ENCODE measurements around the gene PHLPP1.
"Not testable (repeated sequence)": the region's sequence is repeated elsewhere in the genome, so short reads cannot be mapped to it uniquely, and the experiment has no call there.

Gene PHLPP1

DNA sequence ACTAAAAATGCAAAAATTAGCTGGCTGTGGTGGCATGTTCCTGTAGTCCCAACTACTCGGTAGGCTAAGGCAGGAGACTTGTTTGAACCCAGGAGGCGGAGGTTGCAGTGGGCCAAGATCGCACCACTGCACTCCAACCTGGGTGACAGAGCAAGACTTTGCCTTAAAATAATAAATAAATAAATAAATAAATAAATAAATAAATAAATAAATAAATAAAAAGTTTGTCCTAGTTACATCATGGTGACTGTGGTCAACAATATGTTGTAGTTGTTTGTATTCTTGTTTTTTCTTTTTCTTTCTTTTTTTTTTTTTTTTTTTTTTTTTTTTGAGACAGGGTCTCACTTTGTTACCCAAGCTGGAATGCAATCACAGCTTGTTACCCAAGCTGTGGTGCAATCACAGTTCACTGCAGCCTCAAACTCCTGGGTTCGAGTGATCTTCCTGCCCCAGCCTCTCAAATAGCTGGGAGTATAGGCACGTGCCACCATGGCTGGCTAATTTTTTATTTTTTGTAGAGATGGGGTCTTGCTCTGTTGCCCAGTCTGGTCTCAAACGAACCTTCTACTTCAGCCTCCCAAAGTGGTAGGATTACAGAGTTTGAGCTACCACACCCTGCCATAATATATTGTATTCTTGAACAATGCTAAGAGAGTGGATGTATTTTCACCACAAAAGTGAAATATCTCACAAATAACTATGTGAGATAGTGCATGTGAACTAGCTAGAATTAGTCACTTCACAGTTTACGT lies 185.0 kb downstream of the PHLPP1 start:
- DNase-seq = no peak

DNA sequence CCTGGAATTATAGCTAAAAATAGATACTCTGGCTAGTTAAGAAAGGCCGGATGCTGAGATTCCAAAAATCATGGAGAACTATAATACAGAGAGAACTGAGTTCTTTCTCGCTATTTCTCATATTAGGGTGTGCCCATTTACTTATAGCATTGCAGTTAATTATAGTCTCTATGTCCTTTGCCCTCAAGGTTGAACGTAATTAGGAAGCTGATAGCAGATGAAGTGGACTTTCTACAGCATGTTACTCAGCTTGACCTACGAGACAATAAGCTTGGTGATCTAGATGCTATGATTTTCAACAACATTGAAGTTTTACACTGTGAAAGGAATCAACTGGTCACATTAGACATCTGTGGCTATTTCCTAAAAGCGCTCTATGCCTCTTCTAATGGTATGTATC lies 187.4 kb downstream of the PHLPP1 start:
- no peak for DNase-seq

DNA sequence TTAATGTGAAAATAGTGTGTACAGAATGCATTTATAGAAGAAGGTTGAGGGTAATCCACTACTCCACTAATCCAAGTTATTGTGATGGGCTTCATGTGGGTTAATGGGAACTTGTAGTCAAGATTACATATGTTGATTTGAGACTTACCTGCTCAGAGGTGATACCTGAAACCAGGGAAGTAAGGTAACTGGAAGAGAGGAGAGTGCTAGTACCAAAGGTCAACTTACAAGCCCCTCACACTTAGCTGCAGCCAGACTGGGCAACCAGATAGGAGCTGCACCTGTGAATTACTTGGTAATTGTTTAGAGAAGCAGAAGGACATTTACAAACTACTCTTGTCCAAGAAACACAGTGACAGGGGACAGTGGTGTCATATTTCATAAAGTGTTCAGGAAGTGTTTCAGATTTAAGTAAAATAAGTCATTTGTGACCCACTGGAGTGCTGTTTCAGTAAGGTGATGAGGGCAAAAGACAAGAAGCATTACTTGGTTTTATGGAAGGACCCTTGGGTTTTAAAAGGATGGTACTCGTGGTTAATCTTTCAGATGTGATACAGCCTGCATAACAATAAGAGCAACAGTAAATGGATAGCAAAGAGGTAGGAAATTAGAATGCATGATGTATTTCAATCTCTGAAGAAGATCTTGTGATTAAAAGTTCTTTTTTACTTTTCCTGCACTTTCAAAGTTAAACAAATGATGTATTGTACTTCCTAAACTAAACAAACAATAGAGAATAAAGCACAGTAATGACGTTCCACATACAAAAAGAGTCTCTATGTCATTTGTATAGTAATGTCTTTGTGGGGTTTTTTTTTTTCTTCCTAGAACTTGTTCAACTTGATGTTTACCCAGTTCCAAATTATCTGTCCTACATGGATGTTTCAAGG lies 189.3 kb downstream of the PHLPP1 start:
- no peak for DNase-seq

- no peak for DNase-seq
Measured at GRCh38 chr18:62912885-62913284, 197.5 kb downstream of the PHLPP1 start.

- not testable (repeated sequence) for DNase-seq
Measured at GRCh38 chr18:62913824-62914223, 198.5 kb downstream of the PHLPP1 start.

GRCh38 chr18:62914871-62915392 lies 199.6 kb downstream of the PHLPP1 start:
- DNase-seq = no peak

DNA sequence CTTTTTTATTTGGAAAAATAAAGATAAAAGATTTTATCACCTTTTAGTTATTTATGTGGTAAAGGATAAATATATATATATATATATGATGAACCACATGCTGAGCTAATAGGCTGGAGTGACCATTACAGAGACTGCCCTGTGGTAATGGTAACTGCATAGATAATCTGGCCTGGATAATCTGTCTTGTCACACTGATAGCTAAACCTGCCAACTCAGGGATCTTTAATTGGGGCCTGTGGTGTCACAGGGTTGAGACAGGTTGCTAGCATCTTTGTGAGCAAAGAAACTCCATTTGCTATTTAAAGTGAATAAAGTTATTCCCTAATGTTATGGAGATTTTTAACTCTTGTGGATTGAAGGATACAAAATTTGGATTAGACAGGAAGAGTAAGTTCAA lies 203.0 kb downstream of the PHLPP1 start:
- DNase-seq = no peak

DNA sequence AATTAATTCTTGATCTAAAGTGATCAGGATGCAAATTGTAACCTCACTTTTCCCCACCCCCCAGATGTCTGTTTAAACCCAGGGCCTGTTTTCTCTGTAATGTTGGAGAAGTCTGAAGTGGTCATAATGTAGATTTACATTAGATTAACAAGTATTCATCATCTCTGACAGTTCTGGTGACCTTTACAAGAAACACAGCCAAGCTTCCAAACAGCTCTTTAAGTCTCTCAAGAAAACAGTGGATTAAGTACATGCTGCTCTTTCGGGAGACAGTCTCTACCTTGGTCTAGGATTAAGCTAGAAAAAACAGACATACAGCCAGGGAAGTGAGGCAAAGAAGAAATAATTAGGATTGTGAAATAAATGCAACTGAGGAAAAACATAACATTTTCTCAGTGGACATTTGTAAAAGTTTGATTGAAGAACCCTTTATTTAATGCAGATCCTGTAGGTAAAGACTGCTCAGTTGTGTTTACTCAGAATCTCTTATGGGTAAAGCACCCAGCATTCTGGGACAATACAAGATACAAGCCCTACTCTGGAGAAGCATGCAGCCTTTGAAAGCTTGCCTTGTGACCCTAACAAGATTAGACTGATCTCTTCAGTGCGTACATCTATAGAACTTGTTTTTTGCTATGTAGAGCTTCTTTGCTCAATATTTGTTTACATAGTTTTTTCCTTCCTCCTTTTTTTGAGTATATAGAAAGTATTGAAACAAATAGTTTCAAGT lies 203.9 kb downstream of the PHLPP1 start:
- DNase-seq = no peak

DNA sequence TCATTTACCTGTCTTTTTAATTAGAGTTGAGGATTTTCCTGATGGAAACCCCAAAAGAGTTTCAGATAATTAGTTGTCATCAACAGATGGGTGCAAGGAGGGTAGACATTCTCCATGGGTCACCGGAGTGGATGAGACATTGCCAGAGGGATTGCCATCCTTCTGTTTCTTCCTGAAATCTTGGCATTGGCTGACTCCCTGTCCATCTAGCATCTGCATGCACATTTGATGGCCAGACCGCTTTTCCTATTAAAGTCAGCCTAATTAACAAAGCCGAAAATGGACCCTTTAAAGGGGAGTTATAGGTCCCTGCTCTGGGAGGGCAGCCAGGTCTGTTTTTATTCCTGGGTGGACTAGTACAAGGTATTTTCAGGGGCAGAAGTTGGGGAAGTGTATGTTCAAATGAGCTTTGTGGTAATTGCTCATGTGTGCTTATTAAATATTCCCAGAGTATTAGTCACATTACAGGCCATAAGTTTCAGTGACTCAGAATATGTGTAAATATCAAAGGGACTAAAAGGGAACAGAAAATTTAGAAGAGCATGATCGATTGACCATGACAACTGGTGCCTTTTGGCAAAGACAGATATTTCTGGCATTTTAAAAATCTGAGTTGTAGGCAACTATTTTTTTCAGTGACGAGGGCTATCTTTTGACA lies 209.8 kb downstream of the PHLPP1 start:
- no peak for DNase-seq

GRCh38 chr18:62928326-62928725 lies 213.0 kb downstream of the PHLPP1 start:
- DNase-seq = no peak

DNA sequence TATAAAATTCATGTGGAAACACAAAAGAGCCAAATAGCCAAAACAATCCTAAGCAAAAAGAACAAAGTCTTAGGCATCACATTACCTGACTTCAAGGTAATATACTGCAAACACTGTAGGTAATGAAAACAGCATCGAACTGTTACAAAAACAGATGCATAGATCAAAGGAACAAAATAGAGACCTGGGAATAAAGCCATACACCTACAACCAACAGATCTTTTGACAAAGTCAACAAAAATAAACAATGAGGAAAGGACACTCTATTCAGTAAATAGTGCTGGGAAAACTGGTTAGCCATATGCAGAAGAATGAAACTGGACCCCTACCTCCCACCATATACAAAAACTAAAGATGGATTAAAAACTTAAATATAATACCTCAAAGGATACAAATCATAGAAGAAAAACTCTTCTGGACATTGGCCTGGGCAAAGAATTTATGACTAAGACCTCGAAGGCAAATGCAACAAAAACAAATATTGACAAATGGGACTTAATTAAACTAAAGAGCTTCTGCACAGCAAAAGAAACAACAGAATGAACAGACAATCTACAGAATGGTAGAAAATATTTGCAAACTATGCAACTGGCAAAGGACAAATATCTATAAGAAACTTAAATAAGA lies 218.0 kb downstream of the PHLPP1 start:
- no peak for DNase-seq

DNA sequence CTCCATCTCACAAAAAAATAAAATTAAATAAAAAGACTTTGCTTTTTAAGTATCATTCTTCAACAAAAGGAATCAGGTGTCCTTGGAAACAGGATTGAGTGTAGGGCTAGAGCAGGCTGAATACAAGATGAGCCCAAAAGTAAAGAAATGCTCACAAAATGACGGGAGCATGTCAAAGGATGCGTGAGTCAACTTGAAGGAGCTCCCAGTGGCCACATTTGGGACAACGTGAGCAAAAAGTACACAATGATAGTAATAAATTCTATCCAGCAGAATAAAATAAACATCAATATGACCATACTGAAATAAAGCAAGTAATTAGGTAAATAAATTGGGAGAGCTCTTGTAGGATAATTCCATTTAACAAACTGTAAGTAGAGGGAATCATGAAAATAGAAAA lies 220.7 kb downstream of the PHLPP1 start:
- DNase-seq = no peak

GRCh38 chr18:62937065-62937464 lies 221.7 kb downstream of the PHLPP1 start:
- DNase-seq = peak; percentile 5

DNA sequence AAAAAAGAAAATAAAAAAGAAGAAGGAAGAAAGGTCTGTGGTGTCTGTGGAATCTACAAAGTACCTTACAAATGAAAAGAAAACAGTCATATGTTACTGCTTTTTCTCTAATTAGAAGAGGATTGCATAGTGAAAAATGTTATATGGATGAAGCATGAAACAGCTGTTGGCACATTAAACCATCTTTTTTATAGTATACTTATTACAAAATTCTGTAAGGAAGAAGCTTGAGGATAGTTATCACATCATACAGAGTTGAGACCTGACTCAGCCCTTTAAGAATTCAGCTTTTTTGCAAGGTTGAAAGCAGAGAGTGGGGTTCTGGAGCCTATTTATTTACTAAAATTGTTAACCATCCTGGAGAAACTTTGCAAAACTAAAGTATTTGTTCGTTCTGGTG lies 222.7 kb downstream of the PHLPP1 start:
- peak; percentile 6 for DNase-seq

- no peak for DNase-seq
Measured at GRCh38 chr18:62938487-62938886, 223.1 kb downstream of the PHLPP1 start.

GRCh38 chr18:62939433-62939832 lies 224.1 kb downstream of the PHLPP1 start:
- no peak for DNase-seq

- DNase-seq = no peak
Measured at GRCh38 chr18:62939926-62940325, 224.6 kb downstream of the PHLPP1 start.

DNA sequence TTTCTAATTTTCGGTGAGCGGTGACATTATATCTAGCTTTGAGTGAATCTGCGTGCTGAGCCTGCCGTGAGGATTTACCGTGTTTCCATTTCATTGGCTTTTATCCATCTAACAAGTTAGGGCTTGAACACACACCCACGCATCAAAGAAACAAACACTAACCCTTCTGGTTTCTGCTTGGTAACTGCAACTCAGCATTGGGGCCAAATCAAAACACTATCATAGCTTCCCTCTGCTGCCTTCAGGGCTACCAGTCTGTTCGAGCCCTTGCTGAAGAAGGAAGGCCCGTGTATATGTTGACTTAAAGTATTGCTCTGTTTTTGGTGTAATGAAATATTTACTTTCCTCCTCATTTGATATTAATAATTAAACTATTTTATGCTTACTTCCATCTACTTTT lies 227.2 kb downstream of the PHLPP1 start:
- DNase-seq = no peak

DNA sequence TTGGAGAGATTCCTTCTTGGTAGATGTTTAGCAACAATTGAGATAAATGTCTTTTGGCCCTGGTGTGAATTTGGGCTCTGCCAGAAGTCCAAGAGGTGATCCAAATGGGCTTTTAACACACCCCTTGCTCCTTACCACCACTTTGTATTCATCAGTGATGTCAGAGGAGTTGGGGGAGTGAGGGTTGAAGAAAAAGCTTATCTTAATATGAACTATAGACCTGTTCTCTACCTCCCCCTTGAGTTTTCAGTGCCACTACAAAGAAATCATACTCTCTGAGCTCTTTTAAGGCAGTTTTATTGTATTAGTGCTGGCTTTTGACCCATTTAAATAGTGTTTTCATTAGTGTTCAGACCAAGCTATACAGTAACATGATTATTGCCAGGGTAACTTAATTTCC lies 229.1 kb downstream of the PHLPP1 start:
- DNase-seq = peak; percentile 18

- DNase-seq = no peak
Measured at GRCh38 chr18:62948788-62949187, 233.4 kb downstream of the PHLPP1 start.

GRCh38 chr18:62950246-62950645 lies 234.9 kb downstream of the PHLPP1 start:
- DNase-seq = no peak

- no peak for DNase-seq
Measured at GRCh38 chr18:62952807-62953206, 237.5 kb downstream of the PHLPP1 start.
